Caki2 (cell line): ENCODE data around the gene ROR1. TPM values are rescaled to one million over a fixed set of nuclear protein-coding genes. Genes with fewer than 3 reads are reported as not detected.

Experiments
- DNase-seq: peaks from one replicate; pipeline ENCODE4 v3.0.0-alpha.2; 2015; ENCODE audit warnings: low read depth
- in situ Hi-C: cut with HindIII; loops from 2 replicates; pipeline ENCODE4 v1.10.0; 2016; ENCODE audit warnings: low sequenced_read_pairs, low pct_unique_long_range_greater_than_20kb, mixed read lengths
- total RNA-seq: library from RNA; depleted of rRNA; stranded (reverse); fragments of >200 nt; shearing (Covaris generic); gene quantifications from 2 replicates; pipeline ENCODE4 v1.2.3, GENCODE V29; 2014; ENCODE audit warnings: low replicate concordance

The ROR1 gene
- total RNA-seq, 1 experiment from 2014 or later = 3.4 TPM

- no peak for DNase-seq
- in situ Hi-C loops = no loop called here
Observed at GRCh38 chr1:64172458-64172983, 398.7 kb downstream of the ROR1 start.

DNA sequence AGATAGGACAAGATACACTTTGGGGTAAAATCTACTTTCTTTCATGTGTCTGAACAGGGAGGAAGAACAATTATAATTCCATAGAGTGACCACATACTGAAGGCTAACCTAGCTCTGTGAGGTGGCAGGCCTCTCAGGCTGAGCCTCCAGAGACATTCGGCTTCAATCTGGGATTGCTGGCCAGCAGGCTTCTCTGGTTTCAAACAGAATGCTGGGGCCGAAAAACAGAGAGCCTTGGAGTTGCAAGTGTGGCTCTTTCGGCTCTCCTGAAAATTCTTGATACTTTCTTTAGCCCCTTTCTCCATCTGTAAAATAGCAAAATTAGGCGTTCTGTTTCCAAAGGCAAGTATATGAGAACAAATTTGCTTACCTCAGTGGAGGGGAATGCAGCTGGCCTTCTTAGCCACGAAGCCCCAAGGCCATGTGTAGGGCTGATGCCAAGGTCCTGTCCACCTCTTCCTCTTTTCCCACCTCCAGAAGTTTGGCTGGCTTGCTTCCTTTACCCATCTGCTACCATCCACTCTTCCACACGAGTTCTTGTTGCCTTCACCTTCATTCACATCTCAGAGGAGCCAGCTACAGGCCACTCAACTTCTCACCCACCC lies 399.6 kb downstream of the ROR1 start:
- in situ Hi-C loops = no loop called here
- DNase-seq = no peak

GRCh38 chr1:64175639-64176038 lies 401.8 kb downstream of the ROR1 start:
- in situ Hi-C loops = no loop called here
- no peak for DNase-seq

- DNase-seq = no peak
- in situ Hi-C loops = no loop called here
Observed at GRCh38 chr1:64176659-64177058, 402.8 kb downstream of the ROR1 start.

- DNase-seq = no peak
- in situ Hi-C loops = no loop called here
Observed at GRCh38 chr1:64179588-64179987, 405.8 kb downstream of the ROR1 start.

DNA sequence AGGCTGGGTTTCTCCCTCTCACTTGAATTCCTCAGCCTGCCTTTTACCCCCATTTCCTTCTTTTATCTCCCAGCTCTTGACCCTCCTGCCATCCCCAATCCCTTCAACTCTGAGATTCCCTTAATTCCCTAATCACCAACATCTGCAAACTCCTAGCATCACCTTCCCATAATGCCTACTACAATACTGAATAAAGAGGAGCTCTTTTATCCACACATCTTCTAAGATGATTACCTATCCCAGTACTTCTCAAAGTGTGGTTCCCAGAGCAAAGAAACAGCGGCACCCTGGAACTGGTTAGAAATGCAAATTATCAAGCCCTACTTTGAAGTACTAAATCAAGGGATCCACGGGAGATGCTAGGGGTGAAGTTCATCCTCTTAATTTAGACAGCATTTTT lies 408.4 kb downstream of the ROR1 start:
- no peak for DNase-seq
- in situ Hi-C loops = no loop called here

- in situ Hi-C loops = no loop called here
- no peak for DNase-seq
Observed at GRCh38 chr1:64183395-64184002, 409.7 kb downstream of the ROR1 start.

- DNase-seq = no peak
- in situ Hi-C loops = no loop called here
Observed at GRCh38 chr1:64184003-64184440, 410.2 kb downstream of the ROR1 start.

DNA sequence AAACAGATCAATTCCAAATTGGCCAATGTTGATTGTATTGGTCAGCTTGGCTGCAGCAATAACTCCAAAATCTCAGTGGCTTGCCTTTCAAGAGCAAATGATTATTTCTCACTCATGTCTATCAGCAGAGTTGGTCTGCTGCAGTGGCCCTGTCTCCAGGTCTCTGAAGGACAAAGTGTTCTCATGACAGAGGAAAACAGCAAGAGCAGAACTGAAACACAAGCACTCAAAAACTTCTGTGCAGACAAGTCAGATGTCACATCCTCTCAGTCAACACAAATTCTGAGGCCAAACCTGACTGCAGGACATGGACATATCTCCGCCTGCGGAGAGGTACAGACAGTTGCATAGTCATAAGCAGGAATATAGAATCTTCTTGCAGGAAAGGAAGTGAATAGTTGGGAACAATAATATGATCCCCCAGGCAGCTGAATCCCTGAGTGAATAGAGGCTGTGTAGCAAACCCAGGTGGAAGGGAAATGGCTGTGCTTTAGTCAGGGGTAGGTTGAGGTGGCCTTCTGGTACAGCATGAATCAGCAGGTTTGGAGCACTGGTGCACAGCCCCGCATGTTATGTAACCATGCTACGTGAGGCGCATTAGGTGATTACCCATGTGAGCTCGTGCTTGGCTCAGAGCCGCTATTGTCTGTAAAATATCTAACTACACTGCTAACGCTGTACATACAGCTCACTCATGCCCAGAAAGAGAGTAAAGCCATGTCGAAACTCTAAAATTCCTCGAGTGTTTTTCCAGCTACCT lies 412.5 kb downstream of the ROR1 start:
- peak; percentile 64 for DNase-seq

GRCh38 chr1:64186898-64187280 lies 413.1 kb downstream of the ROR1 start:
- in situ Hi-C loops = no loop called here
- no peak for DNase-seq

More for the DNA sequence above, 412.5 kb downstream of the ROR1 start:
- in situ Hi-C loops = no loop called here

GRCh38 chr1:64187646-64188045 lies 413.8 kb downstream of the ROR1 start:
- DNase-seq = no peak
- in situ Hi-C loops = no loop called here

DNA sequence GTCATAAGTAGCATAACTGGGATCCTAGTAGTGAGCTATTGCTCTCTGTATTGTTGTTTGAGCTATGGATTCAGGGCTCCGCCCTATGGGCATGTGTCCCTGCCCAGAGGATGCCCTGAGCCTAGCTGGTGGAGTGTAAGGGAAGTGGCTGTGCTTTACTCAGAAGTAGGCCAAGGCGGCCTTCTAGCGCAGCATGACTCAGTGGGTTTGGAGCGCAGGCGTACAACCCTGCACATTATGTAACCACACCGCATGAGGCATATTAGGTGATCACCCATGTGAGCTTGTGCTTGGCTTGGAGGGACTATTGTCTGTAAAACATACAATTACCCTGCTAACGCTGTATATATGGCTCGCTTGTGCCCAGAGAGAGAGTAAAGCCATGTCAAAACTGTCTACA lies 418.5 kb downstream of the ROR1 start:
- DNase-seq = no peak
- in situ Hi-C loops = no loop called here

- no peak for DNase-seq
- in situ Hi-C loops = no loop called here
Observed at GRCh38 chr1:64194168-64195080, 420.6 kb downstream of the ROR1 start.

DNA sequence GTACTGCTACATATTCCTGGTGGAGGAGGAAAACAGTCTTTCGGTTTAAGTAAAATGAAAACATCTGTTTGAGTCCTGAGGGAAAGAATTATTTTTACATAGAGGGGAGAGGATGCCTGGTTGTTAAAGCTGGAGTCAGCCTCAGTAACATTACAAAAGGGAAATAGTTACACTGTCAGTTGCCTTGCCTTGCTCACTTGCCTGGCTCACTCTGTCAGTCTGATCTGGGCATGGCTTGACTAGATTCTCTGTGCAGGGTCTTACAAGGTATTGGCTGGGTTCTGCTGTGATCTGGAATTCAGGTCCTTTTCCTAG lies 421.2 kb downstream of the ROR1 start:
- no peak for DNase-seq
- in situ Hi-C loops = no loop called here

GRCh38 chr1:64196074-64196870 lies 422.5 kb downstream of the ROR1 start:
- no peak for DNase-seq
- in situ Hi-C loops = no loop called here

DNA sequence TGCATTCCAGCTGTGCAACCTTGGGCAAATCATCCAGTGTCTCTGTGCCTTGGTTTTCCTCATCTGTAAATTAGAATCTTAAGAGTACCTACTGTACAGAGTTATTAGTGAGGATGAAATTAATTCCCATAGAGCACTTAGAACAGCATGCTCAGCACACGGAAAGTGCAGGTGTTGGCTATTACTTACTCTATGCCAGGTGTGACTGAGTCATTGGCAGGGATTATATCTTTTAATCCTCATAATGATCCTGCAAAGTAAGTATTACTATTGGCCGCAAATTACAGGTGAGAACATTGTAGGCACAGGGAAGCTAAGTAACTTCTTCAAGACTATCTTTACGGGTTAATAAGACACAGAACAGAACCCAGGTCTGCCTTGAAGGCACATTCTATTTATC lies 423.3 kb downstream of the ROR1 start:
- in situ Hi-C loops = no loop called here
- no peak for DNase-seq

- DNase-seq = no peak
- in situ Hi-C loops = no loop called here
Observed at GRCh38 chr1:64199154-64199553, 425.3 kb downstream of the ROR1 start.

- in situ Hi-C loops = no loop called here
- DNase-seq = no peak
Observed at GRCh38 chr1:64200064-64200463, 426.2 kb downstream of the ROR1 start.
